NCI-H146 treated with DMSO at 0.1 percent for 48 hours (cell line): Measurements from ENCODE around the gene SPTLC1.
"Not testable (repeated sequence)": the region's sequence is repeated elsewhere in the genome, so short reads cannot be mapped to it uniquely, and the experiment has no call there.

Source experiments
- DNase-seq: peaks from one replicate; lab custom pipeline; 2025; ENCODE audit not compliant: unreplicated experiment; lab: John Stamatoyannopoulos, UW

The SPTLC1 gene

DNA sequence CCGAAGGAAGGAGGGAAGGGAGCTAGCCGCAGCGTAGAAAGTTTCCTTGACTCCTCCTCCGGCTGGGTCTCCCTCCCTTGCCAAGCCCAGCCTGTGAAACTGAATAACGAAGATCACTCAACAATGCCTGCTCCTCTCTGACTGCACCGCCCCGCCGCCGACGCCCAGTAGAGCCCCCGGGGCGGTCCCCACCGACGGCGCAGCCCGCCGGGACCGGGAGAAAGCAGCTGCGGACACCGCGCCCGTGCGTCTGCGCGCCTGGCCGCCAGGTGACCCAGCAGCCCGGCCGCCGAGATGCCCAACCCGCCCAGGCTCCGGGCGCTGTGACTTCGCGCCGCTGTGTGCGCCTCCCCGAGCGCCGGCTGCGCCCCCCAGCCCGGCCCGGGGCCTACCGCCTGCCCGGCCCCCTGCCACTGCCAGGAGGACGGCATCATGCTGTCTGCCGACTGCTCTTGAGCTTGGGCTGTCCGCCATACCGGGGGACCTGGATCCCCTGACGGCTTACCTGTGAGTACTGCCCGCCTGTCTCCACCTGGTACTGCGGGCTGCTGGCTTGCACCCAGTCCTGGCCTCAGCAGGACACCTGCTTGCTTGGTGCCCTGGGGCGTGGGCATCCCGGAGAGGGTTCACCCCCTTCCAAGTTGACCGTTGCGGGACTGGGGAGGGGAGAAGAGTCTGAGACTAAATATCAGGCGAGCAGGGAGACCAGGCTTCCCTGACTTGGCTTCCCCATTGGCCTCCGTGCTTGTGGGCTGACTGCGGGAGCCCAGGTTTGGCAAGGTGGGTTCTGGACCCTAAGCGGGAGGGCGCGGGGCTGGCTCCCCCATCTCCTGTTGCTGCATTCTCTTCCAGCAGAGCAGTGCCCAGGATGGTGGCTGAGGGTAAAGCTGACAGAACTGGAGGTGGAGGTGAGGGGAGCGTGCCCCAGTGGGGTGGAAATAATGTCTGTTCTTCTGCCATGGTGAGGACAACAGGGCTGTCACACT lies 26.2 kb upstream of the SPTLC1 start:
- DNase-seq, result peak; percentile 13

DNA sequence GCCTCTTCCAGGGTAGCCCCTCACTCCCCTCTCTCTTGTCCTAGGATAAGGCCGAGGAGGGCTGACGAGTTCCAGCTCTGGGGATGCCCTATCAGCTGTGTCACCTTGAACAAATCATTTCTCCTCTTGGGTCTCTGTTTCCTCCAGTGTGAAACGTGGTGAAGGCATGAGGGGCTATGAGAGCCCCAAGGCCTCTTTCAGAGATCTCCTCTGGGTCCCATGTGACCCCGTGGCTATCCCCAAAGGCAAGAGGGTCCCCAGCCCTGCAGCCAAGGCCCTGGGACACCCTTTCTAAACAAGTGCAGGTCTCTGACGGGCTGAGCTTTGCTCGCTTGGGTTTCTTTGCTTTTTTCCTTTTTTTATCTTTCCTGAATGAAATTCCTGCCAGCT lies 25.5 kb upstream of the SPTLC1 start:
- DNase-seq, result no peak

DNA sequence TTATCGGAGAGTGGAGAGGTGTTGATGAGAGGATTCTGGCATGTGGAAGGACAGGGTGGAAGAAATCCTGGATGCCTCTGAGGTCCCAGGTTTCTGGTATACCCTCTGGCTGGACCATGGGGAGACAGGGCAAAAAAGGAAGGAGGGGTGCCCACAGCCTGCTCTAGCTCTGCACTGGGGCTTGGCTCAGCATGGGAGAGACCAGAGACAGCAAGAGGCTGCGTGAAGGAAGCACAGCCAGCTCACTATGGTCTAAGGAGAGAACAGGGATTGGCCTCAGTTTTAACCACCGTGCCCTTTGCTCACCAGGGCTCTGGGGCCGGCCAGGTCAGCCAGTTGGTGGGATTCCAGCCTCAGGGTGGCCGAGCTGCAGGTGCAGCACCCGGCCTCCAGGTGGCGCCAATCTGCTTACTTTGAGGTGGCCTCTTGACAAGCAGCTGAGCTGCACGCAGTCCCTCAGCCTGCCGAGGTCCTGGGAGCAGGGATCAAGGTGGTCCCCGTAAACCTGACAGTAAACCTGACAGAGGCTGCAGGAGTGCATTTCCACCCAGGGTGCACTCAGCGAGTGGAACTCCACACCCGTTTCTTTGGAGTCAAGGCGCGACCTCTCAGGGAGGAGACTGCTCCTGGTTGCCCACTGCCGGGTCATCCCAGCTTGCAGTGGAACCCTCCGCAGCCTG lies 25.0 kb upstream of the SPTLC1 start:
- DNase-seq, result peak; percentile 18

DNA sequence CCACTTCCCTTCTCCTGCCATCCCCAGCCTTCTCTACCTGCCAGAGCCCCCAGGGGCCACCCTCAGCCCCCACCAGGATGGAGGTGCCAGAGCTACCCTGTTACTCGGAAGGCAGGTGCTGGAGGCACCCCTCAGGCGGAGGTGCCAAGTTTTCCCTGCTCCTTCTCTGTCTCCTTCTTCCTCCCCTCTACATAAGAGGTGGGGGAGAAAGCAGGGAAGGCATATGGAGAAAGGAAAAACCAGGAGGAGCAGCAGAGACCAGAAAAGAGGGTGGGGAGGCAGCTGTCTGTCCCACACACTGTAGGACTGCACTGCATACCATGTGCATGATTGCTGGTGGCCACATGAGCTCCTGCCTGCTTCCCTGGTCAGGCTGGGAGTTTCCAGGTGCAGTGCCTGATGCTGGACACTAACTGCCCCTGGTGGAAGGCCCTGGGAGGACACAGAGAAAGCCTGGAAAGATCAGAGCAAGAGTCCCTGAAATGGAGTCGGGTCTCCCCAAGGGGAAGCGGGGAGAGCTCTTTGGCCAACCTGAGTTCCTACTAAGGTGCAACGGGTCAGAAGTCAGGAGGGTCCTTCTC lies 23.8 kb upstream of the SPTLC1 start:
- not testable (repeated sequence) for DNase-seq

DNA sequence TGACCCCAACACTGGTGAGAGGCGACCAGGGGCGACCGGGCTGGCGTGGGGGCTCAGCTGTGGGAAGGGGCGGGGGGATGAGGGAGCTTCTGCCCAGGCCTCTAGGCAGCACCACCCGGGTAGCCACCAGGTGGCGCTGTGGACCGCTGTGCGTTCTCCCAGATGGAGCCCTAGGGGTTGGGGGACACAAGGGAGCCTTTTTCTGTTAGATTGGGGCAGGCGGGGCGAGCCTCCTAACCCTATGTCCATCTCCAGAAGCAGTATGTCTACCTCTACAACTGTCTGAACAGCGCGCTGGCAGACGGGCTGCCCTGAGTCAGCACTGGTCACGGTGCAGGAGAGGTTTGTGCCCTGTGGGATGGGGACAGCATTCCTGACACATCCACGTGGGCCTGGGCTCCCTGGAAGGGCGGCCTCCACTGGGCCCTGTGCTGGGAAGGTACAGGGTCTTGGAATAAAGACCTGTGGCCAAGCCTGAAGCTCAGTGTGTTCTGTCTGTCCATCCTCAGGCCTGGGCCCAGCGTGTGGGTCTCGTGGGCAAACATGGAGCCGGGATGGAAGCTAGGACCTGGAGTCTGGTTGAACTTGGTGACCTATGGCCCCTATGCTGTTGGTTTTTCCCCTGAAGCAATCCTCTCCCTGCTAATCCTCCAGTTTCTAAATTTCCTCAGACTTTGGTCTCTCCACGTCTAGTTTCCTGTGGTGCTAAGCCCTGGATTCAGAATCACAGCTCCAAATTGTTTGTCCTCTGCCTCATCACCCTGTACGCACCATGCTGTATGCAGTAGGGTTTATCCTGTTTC lies 23.1 kb upstream of the SPTLC1 start:
- no peak for DNase-seq

DNA sequence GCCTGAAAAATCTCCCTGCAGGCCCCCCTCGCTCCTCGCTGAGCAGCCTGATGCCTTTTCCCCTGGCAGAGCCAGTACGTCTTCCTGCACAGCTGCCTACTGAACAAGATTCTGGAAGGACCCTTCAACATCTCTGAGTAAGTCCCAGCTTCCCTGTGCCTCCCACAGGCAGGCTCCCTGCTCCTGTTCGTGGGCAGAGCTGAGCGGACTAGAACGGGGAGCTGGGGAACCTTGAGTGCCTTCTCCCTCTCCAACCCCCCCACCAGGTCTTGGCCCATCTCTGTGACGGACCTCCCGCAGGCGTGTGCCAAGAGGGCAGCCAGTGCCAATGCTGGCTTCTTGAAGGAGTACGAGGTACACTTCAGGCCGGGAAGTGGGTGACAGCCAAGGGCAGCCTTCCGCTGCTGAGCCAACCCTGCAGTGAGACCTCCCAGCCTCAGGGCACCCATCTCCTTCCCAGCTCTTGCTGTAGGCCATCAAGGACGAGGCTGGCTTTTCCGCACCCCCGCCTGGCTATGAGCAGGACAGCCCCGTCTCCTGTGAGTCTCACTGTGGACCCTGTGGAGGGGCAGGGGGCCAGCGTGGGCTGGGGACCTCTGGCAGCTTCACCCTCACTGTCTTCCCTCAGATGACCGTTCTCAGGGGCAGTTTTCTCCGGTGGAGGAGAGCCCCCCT lies 21.1 kb upstream of the SPTLC1 start:
- no peak for DNase-seq

DNA sequence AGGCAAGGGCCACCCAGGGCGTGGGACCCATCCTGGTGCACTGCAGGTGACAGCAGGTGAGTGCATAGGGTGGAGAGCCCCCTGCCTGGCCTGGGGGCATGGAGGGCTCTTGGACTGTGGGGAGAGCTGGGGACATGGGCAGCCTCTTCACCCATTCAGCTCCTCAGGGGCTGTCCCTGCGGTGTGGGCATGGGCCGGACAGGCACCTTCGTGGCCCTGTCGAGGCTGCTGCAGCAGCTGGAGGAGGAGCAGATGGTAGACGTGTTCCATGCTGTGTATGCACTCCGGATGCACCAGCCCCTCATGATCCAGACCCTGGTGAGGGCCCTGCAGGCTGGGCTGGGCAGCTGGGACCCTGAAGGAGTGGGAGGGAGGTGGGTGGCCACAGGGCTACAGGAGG lies 20.4 kb upstream of the SPTLC1 start:
- DNase-seq, result no peak

DNA sequence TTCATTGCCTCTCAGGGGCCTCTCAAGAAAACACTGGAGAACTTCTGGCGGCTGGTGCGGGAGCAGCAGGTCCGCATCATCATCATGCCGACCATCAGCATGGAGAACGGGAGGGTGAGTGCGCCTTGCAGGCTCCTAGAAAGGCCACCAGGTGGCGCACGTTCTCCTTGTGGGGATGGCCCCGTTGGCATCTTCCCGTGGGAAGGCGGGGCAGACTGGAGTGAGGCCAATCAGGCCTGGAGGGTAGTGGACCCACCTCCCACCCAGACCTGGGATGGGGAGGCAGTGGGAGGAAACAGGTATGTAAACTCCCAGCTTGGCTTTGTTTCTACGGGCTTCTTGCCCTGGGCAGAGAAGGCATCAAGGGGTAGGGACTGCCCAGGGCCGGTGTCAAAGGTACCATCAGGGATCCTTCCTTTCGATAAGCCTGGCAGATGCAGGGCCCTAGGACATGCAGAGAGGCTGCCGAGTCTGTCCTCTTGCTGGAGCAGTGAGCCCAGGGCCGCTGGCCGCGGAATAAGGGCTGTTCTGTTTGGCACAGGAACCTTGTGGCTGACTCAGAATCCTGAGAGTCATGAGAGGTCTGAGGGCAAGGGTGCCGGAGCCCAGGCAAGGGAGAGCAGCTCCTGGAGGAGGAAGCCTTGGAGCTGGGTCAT lies 18.9 kb upstream of the SPTLC1 start:
- DNase-seq, result peak; percentile 65

DNA sequence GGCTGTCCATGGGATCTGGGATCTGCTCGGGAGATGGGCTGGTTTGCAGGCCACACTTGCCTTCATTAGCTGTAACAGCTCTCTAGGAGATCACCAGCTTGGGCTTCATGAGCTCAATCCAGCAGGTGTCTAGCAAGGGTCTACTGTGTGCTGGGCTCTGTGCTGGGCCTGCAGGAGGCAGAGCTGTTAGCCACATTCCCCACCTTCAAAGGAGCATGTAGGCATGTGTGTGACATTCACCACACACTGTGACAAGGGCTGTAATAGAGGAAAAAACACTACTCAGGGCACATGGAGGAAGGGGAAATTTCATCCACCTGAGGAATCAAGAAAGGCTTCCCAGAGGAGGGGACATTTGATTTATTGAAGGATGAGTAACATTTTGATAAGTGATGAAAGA lies 17.7 kb upstream of the SPTLC1 start:
- DNase-seq, result not testable (repeated sequence)

DNA sequence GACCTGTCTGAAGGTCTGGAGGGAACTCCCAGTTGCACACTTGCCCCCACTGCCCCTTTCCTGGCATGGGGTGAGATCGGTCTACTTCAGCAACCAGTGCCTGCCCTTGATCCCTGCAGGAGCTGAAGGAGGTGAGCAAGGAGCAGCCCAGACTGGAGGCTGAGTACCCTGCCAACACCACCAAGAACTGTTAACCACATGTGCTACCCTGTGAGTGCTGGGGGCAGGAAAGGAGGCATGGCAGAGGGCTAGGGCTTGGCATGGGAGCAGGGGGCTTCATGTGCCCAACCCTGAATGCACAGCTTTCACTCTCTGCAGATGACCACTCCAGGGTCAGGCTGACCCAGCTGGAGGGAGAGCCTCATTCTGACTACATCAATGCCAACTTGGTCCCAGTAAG lies 17.3 kb upstream of the SPTLC1 start:
- DNase-seq, result no peak

DNA sequence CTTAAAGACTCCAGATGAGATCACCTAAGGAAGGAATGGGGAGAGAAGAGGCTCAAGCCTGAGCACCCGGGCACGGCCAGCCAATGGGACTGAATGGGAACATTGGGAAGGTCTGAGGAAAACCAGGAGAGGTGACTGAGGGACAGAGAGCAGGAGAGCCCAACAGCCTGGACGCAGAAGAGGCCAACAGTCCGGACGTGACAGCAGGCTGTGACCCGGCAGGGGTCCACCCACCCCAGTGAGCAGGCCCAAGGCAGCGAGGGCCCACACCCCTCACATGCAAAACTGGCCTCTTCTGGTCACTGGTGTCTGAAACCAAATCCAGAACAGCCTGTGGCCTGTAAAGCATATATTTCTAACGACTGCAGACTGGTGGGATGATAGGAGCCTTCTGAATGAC lies 7.6 kb upstream of the SPTLC1 start:
- DNase-seq, result no peak

DNA sequence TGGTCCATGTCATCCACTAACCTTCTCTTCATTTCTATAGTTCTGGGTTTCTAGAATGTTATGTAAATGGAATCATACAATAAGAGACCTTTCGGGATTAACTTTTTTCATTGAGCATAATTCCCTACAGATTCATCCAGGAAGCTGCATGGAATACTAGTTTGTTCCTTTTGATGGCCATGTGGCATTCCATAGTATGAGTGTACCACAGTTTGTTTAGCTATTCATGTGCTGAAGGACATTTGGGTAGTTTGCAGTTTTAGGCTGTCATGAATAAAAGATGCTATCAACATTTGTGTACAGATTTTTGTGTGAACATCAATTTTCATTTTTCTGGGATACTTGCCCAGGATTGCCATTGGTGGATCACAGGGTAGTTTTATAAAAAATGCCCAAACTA lies 6.8 kb upstream of the SPTLC1 start:
- no peak for DNase-seq

DNA sequence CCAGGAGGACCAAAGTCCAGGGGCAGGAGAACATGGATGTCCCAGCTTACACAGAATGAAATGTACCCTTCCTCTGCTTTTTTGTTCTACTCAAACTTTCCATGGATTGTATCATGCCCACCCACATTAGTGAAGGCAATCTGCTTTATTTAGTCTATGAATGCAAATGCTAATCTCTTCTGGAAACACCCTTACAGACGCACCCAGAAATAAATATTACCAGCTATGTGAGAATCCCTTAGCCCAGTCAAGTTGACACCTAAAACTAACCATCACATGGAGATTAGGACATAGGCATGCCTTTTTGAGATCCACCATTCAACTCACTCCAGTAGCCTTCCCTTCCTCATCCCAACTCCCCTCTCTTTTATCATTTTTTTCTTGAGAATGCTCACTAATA lies 6.1 kb upstream of the SPTLC1 start:
- DNase-seq, result no peak

DNA sequence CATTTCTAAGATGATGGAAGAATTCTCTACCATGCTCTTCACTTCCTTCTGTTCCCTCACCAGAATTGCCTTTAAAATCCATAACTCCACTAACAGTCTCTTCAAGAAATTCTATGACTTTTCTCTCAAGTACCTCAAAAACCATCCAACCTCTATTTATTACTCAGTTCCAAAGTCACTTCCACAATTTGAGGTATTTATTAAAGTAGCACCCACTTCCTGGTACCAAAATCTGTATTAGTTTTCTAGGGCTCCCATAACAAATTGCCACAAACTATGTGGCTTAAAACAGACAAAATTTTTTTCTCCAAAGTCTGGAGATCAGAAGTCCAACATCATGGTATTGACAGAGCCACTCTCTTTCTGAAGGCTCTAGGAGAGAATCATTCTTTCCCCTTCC lies 4.9 kb upstream of the SPTLC1 start:
- DNase-seq, result no peak

DNA sequence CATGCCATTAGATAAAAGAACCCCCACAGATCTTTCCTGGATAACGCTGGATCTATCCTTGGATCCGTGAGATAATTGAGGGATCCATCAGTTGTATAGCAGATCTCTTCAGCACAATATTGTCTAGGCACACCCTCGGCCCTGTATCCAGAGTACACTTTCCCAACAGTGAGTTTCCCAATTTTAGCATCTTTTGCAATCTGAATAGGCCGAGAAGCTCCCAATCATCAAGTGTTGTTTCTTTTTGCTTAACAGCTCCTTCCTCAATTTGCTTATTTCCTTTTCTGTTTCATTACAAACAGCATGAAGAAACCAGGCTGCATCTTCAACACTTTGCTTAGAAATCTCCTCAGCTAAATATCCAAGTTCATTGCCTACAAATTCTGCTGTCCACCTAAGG lies 4.4 kb upstream of the SPTLC1 start:
- no peak for DNase-seq

DNA sequence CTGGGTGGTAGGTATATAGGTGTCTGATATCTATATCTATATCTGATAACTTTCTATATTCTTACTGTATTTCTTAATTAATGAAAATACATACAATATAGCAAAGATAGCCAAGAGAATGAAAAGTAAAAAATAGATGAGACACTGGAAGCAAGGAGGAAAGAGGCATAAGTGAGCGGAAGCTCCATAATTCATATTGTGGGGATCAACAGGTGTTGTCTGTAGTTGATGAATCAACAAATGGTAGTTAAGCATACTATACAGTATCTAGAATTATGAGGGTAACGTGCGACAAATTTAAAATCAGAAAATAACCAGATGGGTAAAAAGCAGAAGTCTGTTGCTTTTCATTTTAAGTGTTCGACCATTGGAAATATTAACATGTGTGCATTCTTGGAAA lies 7.1 kb downstream of the SPTLC1 start:
- no peak for DNase-seq

DNA sequence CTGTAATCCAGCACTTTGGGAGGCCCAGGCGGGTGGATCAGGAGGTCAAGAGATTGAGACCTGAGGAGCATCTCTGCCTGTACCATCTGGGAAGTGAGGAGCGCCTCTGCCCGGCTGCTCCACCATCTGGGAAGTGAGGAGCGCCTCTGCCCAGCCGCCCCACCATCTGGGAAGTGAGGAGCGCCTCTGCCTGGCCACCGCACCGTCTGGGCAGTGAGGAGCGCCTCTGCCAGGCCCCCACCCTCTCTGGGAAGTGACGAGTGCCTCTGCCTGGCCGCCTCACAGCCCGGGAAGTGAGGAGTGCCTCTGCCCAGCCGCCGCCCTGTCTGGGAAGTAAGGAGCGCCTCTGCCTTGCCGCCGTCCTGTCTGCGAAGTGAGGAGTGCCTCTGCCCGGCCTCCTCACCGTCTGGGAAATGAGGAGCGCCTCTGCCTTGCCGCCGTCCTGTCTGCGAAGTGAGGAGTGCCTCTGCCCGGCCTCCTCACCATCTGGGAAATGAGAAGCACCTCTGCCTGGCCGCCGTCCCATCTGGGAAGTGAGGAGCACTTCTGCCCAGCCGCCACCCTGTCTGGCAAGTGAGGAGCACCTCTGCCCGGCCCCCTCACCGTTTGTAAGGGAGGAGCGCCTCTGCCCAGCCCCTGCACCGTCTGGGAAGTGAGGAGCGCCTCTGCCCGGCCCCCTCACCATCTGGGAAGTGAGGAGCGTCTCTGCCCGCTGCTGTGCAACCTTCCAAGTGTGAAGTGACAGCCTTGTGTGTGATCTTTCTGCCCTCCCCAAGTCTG lies 9.6 kb downstream of the SPTLC1 start:
- DNase-seq, result not testable (repeated sequence)

DNA sequence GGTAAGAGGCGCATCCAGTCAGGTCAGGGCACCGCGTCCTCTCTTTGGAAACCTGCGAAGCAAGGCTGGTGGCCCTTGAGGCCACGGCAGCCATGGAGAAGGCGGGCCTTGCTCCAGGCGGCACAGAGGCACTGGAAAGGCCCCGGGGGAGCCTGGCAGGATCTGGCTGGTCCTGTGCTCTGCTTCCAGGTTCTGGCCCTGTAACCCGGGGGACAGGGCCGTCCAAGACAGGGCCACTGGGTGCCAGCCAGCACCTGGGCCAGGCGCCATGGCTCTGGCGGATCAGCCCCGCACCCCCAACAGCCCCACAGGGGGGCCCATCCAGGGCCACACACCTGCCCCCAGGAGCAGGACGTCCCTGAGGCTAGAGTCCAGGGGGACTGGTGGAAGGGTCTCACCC lies 11.6 kb downstream of the SPTLC1 start:
- not testable (repeated sequence) for DNase-seq

DNA sequence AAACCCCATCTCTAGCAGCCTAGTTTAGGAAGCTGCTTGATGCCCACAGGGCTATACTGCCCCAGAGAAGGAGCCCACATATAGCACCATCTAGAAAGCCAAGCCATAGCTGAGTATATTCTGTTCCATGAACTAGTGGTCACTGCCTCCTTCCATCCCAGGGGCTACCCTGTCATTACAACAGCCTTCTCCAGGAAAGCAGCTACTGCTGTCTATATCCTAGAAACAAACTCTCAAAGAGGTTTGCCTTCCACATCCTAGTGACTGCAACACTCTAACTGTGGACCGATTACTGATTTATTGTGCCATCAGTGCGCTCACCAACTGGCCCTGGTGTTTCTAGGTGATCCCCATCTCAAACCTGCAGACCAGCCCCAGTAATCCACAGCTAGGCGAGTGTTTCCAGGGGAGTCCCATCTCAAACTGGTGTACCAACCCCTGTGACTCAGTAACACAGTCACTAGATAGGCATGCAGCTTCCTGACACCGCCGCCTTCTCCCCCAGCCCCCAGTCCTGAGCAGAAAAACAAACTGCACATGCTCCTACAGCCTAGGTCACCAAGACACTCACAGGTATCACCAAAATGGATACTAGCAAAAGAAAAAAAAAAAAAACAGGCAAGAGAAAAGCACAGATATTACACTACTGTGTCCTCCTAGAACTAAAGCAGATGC lies 14.8 kb downstream of the SPTLC1 start:
- DNase-seq, result no peak
